SJSA1 (cell line): ENCODE data around the gene TBATA. TPM values are rescaled to one million over a fixed set of nuclear protein-coding genes. Genes with fewer than 3 reads are reported as not detected.

Experiments
- DNase-seq, 2 experiments: peaks; one replicate each; pipeline ENCODE4 v3.0.0-alpha.2; 2015 to 2020; ENCODE audit warnings: low spot score in 2 of 2, low read depth in 1 of 2
- H3K27ac ChIP-seq: fragments of 250-450 bp; sonication (Bioruptor Pico); 2 replicates; pipeline ENCODE4 v1.5.1; 2020; ENCODE audit warnings: mild to moderate bottlenecking, moderate library complexity
- H3K27me3 ChIP-seq: fragments of 250-450 bp; sonication (Bioruptor Pico); replicated peaks from 2 replicates; pipeline ENCODE4 v1.5.1; 2020; ENCODE audit warnings: mild to moderate bottlenecking, moderate library complexity
- H3K36me3 ChIP-seq: fragments of 250-450 bp; sonication (Bioruptor Pico); 2 replicates; pipeline ENCODE4 v1.5.1; 2020; ENCODE audit warnings: mild to moderate bottlenecking
- H3K4me1 ChIP-seq: fragments of 250-450 bp; sonication (Bioruptor Pico); replicated peaks from 2 replicates; pipeline ENCODE4 v1.6.1; 2021; ENCODE audit warnings: mild to moderate bottlenecking
- H3K4me3 ChIP-seq: fragments of 250-450 bp; sonication (Bioruptor Pico); 2 replicates; pipeline ENCODE4 v1.5.1; 2020; ENCODE audit warnings: mild to moderate bottlenecking
- H3K9me3 ChIP-seq: fragments of 250-450 bp; sonication (Bioruptor Pico); replicated peaks from 2 replicates; pipeline ENCODE4 v1.5.1; 2020; ENCODE audit warnings: mild to moderate bottlenecking
- total RNA-seq: library from RNA; depleted of rRNA; stranded (reverse); fragments of >200 nt; shearing (Covaris generic); gene quantifications from 2 replicates; pipeline ENCODE4 v1.2.3, GENCODE V29; 2014

The TBATA gene
- total RNA-seq, 1 experiment from 2014 or later, result not detected

DNA sequence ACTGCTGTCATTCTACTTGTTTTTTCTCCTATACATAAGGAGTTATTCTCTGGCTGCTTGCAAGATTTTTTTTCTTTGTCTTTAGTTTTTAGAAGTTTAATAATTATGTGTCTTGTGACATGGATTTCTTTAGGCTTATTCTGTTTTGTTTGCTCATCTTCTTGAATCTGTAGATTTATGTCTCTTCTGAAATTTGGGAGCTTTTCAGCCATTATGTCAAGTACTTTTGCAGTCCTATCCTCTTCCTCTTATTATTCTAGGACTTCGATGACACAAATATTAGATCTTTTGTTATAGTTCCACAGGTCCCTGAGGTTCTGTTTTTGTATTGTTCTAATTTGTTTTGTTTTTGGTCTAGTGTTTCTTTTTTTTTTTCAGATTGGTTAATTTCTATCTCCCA, 16.7 kb upstream of the TBATA start:
- Histone ChIP-seq H3K27me3 (no peaks in the 10 kb centered on the region; the same call in 1 of the 2 replicates), H3K4me3 (no peak overlapping the region), H3K36me3 (no peaks in the 10 kb centered on the region), H3K27ac (no peak overlapping the region), H3K4me1 (peaks cover 5% of the 10 kb centered on the region; the same call in 1 of the 2 replicates), H3K9me3 (no peaks in the 10 kb centered on the region)
- DNase-seq, result no peak

DNA sequence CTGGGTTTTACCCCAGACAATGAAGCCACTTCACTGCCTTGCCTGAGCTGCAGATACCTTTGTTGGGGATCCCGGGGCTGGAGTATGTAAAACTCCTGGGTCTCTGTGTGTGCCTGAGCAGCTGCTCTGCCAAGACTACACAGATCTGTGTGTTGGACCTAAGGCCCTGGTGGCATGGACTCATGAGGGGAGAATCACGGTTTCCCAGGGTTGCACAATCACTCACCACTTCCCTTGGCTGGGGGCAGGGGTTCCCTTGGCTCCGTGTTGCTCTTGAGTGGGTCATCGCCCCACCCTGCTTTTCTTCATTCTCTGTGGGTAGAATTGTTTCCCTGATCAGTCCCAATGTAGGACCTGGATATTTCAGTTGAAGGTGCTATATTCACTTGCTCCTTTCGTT, 13.9 kb upstream of the TBATA start:
- Histone ChIP-seq H3K4me3 (no peak overlapping the region), H3K27me3 (peaks cover 3% of the 10 kb centered on the region; the same call in 1 of the 2 replicates), H3K36me3 (no peaks in the 10 kb centered on the region), H3K9me3 (no peaks in the 10 kb centered on the region), H3K4me1 (no peaks in the 10 kb centered on the region), H3K27ac (no peak overlapping the region)
- DNase-seq, result no peak

DNA sequence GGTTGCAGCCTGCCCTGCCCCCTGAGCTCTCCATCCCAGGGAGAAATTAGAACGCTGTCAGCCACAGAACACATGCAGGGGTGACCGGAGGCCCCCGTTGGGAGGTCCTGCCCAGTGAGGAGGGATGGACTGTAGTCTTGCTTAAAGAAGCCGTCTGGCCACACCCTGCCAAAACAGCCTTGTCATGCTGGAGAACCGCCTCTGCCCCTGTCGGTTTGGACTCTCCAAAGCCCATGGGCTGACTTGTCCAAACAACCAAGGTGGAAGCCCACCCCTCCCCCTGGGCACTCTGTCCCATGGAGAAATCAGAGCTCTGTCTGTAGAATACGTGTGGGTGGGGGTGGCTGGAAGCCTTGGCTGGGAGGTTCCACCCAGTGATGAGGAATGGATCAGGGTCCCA, 12.7 kb upstream of the TBATA start:
- H3K9me3 ChIP-seq, result no peaks in the 10 kb centered on the region
- no peaks in the 10 kb centered on the region for H3K4me1 ChIP-seq
- no peaks in the 10 kb centered on the region for H3K36me3 ChIP-seq
- H3K27me3 ChIP-seq, result peaks cover 11% of the 10 kb centered on the region
- DNase-seq, result no peak
- H3K4me3 ChIP-seq, result no peak overlapping the region
- H3K27ac ChIP-seq, result no peak overlapping the region

DNA sequence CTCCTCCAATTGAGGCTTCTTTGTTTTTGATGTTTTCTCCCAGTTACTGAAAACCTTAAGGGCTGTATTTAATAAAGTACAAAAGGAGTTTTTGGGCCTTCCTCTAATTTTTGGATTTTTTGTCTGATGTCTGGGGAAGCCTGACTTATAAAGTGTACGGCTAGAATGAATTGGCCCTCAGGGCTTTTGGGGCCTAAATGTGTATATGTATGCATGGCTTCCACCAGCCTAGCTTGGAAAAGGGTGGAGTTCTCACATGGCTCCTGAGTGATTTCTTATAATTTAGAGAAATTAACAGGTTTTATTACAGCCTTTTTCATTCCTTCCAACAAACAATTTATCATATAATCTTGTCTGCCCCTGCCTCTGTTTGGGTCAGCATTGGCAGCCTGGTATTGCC, 10.4 kb upstream of the TBATA start:
- DNase-seq, result no peak
- no peaks in the 10 kb centered on the region for H3K36me3 ChIP-seq
- peaks cover 11% of the 10 kb centered on the region for H3K27me3 ChIP-seq
- H3K4me3 ChIP-seq, result no peak overlapping the region
- H3K4me1 ChIP-seq, result no peaks in the 10 kb centered on the region
- H3K9me3 ChIP-seq, result no peaks in the 10 kb centered on the region
- H3K27ac ChIP-seq, result no peak overlapping the region

DNA sequence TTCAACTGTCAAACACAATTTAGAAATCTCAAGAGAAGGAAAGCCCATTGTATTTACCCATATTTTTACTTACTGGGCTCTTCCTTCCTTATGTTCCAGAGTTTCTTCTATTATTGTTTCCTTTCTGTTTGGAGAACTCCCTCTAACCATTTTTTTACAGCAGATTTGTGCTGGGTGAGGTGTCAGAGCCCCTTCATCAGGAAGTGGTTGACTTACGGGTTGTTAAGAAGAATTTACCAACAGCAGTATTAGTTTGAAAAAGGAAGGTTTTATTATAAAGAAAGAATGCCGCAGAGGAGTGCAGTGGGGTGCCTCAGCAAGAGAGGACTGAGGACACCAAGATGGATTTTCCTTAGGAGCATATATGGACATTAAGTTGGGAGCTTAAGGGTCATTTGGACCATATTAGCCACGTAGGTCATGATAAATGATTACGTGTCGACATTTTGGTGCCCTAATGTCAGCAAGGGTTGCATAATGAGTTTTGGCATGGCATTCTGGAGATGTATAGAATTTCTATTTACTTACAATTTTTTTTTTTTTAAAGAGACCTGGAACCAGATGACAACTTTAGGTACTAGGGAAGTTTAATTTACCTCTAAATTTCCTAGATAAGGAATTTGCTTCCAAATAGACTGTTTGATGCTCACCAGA, 6.3 kb upstream of the TBATA start:
- no peaks in the 10 kb centered on the region for H3K9me3 ChIP-seq
- no peaks in the 10 kb centered on the region for H3K36me3 ChIP-seq
- H3K4me1 ChIP-seq, result no peaks in the 10 kb centered on the region
- peaks cover 11% of the 10 kb centered on the region for H3K27me3 ChIP-seq
- no peak overlapping the region for H3K27ac ChIP-seq
- no peak overlapping the region for H3K4me3 ChIP-seq
- DNase-seq, result no peak

DNA sequence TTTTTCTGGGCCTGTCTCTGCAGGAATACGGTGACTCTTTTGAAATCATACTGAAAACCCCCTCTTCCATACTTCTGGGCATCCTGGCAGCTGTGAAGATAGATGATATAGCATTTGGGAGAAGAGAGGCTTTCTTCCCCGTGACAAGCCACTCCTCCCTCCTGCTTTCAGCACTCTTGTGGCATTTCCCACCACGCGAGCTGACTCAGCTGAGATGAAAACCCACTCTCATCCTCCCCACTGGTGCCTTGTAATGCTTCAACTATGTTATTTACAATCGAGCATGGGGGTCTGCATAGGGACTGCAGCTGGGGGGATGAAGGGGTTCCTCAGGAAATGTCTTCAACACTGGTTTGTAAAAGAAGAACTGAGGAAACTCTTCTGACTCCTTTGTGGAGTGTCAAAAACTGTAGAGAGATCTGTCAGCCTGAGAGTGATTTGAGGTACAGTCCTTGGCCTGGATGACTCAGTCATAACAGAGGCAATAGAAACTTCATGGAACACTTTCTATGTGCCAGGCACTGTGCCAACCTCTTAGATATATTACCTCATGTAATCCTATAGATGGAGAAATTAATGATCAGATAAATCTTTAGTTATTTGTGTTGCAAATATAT, 1.7 kb upstream of the TBATA start:
- no peaks in the 10 kb centered on the region; the same call in 1 of the 2 replicates for H3K27me3 ChIP-seq
- H3K4me3 ChIP-seq, result no peak overlapping the region
- H3K27ac ChIP-seq, result no peak overlapping the region
- no peaks in the 10 kb centered on the region for H3K36me3 ChIP-seq
- no peak for DNase-seq
- H3K9me3 ChIP-seq, result no peaks in the 10 kb centered on the region
- no peaks in the 10 kb centered on the region for H3K4me1 ChIP-seq

DNA sequence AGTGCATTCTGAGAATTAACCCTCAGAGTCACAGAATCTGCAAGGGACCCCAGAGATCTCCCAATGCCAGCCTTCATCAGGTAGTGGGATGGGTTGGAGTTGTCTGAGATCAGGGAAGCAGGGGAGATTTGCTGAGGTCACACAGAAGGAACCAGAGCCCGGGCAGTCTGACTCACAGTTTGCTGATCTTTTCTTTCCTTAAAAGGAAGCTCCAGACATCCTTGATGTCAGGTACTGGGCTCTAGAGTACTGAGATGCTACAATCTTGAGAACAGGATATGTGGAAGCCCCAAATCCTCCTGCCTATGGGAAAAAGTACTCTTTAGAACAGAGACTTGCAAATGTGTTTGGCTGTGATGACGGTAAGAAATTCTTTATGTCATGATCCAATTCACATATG, 706 bp downstream of the TBATA start:
- H3K4me3 ChIP-seq, result no peak overlapping the region
- no peaks in the 10 kb centered on the region for H3K9me3 ChIP-seq
- no peak overlapping the region for H3K27ac ChIP-seq
- DNase-seq, result no peak
- no peaks in the 10 kb centered on the region for H3K27me3 ChIP-seq
- H3K4me1 ChIP-seq, result no peaks in the 10 kb centered on the region
- no peaks in the 10 kb centered on the region for H3K36me3 ChIP-seq

DNA sequence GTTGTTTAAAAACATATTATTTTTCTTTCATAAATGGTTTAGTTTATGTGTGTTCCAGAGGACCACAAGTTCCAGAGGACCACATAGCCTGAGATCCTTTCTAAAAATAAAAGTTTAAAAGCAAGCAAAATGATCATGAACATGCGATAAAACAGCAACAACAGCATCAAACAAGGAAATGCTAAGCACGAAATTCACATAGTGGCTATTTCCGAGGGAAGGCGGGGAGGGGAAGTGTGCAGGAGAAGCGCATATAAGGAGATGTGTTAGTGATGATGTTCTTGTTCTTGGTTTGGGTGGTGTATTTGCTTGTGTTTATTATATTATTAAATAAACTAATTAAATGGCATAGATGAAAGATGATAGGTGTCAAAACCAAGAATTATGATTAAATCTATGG, 1.2 kb downstream of the TBATA start:
- no peaks in the 10 kb centered on the region for H3K27me3 ChIP-seq
- H3K27ac ChIP-seq, result no peak overlapping the region
- no peak overlapping the region for H3K4me3 ChIP-seq
- no peaks in the 10 kb centered on the region for H3K36me3 ChIP-seq
- no peaks in the 10 kb centered on the region for H3K4me1 ChIP-seq
- H3K9me3 ChIP-seq, result no peaks in the 10 kb centered on the region
- no peak for DNase-seq

DNA sequence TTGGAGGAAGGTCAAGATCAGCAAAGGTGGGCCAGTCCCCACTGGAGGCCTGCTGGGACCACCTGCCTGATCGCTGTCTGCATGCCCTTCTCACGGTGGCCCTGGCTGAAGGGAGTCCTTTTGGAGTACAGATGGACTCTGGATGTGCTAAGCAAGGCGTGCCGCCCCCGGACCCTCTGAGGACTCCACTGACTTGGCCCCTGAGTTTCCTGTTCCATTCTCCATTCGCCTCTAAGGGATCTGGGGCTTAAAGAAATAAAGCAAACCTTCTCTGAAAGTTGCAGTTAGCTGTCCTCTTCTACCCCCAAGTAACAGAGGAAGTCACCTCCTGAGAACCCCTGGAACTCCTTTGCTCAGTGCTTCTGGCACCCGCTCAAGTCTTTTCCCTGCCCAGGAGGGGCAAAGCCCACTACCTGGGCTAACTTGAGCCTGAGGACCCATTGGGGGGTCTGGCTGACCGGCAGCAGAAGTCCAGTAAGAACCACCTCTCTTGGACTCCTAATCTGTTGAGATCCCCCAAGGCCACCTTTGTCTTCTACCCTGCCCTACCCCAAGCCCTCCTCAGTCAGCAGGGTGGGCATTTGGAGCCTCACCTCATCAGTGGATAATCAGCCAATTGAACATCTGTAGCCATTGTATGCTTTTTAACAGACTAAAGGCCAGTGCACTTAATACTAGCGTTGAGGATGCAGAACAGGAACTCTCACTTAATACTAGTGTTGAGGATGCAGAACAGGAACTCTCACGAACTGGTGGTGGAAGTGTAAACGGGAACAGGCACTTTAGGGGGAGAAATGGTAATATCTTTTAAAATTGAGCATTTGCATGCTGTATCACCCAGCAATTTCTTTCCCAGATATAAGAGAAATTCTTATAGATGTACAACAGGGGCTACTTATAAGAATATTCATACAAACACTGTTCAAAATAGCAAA, 2.2 kb downstream of the TBATA start:
- H3K9me3 ChIP-seq, result no peaks in the 10 kb centered on the region
- no peak overlapping the region for H3K4me3 ChIP-seq
- H3K4me1 ChIP-seq, result no peaks in the 10 kb centered on the region
- no peak overlapping the region for H3K27ac ChIP-seq
- no peak for DNase-seq
- no peaks in the 10 kb centered on the region for H3K36me3 ChIP-seq
- H3K27me3 ChIP-seq, result no peaks in the 10 kb centered on the region

DNA sequence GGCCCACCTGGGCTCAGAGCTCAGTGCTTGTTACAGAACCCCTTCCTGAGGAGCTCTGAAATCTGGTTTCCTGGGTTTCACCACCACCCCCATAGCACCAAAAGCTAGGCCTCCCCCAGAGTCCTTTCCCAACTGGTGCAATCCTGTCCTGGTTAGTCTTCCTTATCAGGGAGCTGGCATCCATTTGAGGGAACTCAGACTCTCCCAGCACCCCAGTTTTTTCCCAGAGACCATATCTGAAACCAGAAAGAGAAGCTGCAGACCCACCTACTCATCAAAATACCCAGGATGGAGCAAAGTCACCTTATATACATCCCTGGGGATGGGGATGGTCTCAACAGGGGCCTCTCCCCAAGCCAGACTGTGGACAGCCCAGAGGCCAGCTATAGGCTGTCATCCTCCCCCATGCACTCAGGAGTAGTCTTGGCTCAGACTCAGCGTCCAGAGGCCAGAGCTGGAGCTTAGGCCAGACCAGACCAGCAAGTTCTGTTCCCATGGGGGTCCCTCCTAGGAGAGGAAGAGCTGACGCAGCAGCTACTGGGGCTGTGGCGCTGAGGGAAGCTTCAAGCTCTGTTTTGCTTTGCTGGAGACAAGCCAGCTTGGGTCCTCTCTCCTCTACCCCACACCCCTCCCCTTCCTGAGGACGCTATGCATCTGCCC, 3.0 kb downstream of the TBATA start:
- Histone ChIP-seq H3K27ac (no peak overlapping the region), H3K9me3 (no peaks in the 10 kb centered on the region), H3K36me3 (no peaks in the 10 kb centered on the region), H3K4me3 (no peak overlapping the region), H3K27me3 (no peaks in the 10 kb centered on the region), H3K4me1 (no peaks in the 10 kb centered on the region)
- no peak for DNase-seq

DNA sequence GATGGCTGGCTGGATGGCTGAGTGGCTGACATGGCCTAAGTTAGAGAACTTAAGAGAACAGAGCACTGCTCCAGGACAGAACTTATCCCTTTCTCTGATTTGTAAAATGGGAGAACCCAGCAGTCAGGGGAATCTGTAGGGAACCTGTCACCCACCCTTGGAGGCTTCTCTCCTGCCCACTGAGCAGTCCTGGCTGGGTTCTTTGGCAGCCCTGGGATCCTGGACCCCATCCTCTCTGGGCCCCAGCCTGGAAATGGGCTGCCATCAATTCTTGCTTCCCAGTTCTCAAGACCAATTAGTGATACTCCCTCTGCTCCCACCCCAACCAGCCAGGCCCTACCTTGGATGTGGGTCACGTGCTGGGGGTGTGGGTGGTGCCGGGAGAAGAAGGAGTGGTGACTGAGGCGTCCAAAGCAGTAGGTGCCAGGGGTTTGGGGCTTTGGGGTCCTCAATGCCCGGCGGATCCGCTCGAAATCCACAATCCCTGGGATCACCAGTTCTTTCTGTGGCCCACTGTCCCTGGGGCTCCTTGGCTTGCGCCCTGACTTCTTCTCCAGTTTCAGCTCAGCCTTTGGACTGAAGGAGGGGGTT, 3.6 kb downstream of the TBATA start:
- Histone ChIP-seq H3K36me3 (no peaks in the 10 kb centered on the region), H3K27me3 (no peaks in the 10 kb centered on the region)

DNA sequence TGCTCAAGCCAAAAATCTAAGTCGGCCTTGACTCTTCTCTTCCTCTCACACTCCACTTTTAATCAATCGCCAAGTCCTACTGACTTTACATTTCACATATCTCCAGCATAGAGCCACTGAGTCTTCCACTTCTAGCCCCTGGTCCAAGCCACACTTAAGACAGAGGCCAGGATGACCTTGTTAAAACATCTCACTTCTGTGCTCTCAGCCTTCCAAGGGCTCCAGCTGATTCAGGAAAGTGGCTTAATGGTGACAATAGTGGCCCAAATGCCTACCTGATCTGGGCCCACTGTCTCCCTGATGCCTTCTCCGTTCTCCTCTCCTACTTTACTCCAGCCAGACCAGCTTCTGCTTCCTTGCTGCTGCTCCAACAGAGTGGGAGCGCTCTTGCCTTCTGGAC, 4.4 kb downstream of the TBATA start:
- Histone ChIP-seq H3K27ac (no peak overlapping the region), H3K36me3 (no peaks in the 10 kb centered on the region), H3K4me1 (no peaks in the 10 kb centered on the region), H3K4me3 (no peak overlapping the region), H3K27me3 (no peaks in the 10 kb centered on the region), H3K9me3 (no peaks in the 10 kb centered on the region)
- no peak for DNase-seq

More for the DNA sequence above, 3.6 kb downstream of the TBATA start:
- H3K9me3 ChIP-seq, result no peaks in the 10 kb centered on the region
- no peak overlapping the region for H3K4me3 ChIP-seq
- DNase-seq, result no peak
- H3K4me1 ChIP-seq, result no peaks in the 10 kb centered on the region
- no peak overlapping the region for H3K27ac ChIP-seq

DNA sequence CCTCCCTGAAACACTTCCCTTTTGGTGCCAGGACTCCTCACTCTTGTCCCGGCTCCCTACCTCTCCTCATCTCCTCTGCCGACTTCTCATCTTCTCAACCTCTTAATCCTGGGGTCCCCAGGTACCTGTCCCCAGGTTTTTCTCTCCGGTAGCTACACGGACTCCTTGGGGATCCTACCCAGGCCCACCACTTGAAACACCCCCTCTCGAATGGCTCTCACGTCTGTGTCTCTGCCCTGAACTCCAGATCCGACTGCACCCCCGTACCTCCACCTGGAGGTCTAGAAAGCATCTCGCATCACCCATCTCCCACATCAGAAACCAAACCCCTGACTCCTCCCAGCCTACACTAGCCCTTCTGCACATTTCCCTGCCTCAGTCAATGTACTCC, 4.8 kb downstream of the TBATA start:
- H3K4me3 ChIP-seq, result no peak overlapping the region
- no peak for DNase-seq
- H3K4me1 ChIP-seq, result no peaks in the 10 kb centered on the region
- no peaks in the 10 kb centered on the region for H3K9me3 ChIP-seq
- no peaks in the 10 kb centered on the region for H3K27me3 ChIP-seq
- H3K27ac ChIP-seq, result no peak overlapping the region
- H3K36me3 ChIP-seq, result no peaks in the 10 kb centered on the region
